Measurements from ENCODE around the gene PRKG1.

DNA sequence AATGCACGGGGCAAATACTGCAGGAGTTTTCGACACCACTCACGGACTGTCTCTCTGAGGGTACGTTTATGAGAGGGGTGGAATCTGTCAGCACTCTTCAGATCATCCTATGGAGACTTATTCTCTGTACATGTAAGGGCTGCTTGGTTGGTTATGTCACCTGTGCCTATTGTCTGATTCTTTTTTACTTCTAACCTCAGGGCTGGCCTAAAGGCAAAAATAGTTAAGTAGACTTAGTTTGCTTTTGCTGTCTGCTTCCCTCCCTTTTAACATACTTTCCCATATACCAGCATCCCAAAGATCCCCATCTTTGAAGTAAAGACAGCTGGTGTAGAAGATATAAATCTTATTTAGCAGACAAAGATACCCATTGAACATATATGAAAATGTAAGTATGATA lies 105.9 kb downstream of the PRKG1 start:
- TF ChIP-seq, protein P1, sequence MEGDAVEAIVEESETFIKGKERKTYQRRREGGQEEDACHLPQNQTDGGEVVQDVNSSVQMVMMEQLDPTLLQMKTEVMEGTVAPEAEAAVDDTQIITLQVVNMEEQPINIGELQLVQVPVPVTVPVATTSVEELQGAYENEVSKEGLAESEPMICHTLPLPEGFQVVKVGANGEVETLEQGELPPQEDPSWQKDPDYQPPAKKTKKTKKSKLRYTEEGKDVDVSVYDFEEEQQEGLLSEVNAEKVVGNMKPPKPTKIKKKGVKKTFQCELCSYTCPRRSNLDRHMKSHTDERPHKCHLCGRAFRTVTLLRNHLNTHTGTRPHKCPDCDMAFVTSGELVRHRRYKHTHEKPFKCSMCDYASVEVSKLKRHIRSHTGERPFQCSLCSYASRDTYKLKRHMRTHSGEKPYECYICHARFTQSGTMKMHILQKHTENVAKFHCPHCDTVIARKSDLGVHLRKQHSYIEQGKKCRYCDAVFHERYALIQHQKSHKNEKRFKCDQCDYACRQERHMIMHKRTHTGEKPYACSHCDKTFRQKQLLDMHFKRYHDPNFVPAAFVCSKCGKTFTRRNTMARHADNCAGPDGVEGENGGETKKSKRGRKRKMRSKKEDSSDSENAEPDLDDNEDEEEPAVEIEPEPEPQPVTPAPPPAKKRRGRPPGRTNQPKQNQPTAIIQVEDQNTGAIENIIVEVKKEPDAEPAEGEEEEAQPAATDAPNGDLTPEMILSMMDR (conservative IDR thresholded peaks at IDR 0.05 in 1 of 2, IDR thresholded peaks at IDR 0.05 in 1 of 2; ENCODE audit: low read depth in 1 of 2, low read length in 2 of 2), result no peak
- TF ChIP-seq EZH2 (IDR thresholded peaks at IDR 0.05; ENCODE audit: low read length, missing control alignments), result no peak
